ENCODE data around the gene KDM1B.

The KDM1B gene

DNA sequence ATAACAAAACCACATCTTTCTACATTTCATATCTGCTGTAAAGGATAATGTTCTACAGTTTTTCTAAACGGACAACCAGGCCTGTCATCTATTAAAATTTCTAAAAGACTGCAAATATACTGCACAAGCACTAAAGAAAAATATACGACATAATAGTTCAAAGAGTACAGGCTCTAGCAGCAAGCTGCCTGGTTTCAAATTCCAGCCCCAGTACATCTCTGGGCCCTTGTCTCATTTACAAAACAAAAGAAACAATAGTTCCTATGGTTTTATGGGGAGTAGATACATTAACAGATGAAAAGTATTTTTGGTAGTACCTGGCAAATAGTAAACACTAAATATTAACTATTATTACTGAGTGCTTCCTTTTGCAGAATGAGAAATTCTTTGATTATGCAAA is 85.0 kb downstream of the KDM1B start:
- no peak for DNase-seq

DNA sequence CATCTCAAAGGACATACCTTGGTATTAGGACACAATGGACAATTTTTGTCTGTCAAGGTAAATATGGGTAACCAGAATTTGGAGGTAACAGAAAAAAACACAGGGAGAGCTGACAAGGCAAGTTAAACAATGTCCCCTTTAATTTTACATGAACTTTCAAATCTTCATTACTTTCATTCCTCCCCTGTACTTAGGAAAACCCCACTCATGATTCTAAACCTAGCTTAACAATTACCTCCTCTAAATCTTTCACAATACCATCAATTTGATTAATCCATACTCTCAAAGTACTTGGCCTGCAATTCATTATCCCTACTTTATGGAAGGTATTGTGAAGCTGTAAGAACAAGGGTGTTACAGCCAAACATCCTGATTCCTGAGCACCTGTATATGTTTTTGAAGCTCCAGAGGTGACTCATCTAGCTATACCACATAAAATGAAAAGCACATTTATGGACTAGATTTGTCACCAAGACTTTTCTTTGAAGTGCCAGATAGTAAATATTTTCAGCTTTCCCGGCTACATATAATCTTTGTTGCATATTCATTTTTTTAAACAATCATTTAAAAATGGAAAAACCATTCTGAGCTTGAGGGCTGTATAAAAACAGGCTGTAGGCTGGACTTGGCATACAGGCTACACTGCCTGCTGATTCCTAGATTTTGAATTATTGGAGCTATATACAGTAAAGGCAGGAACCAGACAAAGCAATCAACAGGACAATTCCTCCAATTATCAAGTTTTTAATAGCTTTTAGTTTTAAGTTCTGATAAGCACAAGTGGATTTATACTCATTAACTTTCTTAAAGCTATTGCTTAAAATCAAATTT is 86.2 kb downstream of the KDM1B start:
- DNase-seq: no peak

DNA sequence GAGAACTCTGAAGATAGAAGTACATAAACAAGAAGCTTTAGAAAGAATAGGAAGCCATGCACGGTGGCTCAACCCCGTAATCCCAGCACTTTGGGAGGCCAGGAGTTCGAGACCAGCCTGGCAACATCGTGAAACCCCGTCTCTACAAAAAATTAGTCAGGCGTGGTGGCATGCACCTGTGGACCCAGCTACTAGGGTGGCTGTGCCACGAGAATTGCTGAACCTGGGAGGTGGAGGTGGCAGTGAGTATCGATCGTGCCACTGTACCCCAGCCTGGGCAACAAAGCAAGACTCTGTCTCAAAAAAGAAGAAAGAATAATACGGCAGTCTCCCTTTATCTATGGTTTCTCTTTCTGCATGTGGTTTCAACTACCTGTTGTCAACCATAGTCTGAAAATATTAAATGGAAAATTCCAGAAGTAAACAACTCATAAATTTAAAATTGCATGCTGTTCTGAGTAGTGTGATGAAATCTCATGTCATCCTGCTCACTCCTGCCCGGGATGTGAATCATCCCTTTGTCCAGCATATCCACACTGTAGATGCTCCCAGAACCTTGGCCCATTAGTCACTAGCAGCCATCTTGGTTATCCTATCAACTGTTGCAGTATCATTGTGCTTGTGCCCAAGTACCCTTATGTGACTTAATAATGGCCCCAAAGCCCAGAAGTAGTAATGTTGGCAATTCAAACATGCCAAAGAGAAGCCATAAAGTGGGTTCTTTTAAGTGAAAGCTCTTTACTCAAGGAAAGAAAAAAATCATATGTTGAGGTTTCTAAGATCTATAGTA is 87.0 kb downstream of the KDM1B start:
- DNase-seq: no peak

GRCh38 chr6:18243302-18243893 is 88.2 kb downstream of the KDM1B start:
- DNase-seq: no peak

GRCh38 chr6:18244251-18244650 is 89.0 kb downstream of the KDM1B start:
- no peak for DNase-seq

DNA sequence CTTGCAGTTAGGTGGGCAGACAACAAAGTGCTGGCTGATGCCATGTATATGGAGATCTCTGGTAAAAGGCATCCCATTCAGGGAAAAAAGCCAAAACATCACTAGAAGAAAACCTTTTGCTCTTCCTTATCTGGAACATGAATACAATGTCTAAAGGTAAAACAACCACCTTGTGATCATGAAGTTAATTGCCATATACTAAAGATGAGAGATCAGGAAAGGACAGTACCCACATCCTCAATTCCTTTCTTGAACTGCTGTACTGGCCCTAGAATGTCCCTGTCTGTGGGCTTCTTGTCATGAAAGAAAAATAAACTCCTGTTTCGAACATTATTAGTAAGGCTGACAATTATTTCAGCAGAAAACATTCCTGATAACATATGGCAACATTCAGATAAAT is 89.9 kb downstream of the KDM1B start:
- no peak for DNase-seq

GRCh38 chr6:18245642-18246041 is 90.4 kb downstream of the KDM1B start:
- DNase-seq: no peak

DNA sequence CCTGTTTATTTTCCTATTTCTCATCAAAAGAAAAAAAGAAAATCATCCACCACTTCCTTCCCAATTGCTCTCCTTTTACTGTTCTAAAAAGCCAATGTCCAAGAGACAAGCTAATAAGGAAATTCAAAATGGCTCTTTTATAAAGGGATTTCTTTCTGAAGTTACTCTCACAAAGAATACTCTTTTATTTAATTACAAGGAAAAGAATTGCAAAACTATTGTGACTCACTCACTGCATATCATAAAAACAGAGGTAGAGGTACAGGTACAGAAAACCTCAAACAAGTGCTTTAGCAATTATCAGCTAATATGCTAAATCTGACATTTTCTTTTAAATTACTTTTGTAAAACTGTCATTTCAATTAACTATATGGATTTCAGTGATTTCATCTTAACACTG is 91.0 kb downstream of the KDM1B start:
- DNase-seq: no peak

DNA sequence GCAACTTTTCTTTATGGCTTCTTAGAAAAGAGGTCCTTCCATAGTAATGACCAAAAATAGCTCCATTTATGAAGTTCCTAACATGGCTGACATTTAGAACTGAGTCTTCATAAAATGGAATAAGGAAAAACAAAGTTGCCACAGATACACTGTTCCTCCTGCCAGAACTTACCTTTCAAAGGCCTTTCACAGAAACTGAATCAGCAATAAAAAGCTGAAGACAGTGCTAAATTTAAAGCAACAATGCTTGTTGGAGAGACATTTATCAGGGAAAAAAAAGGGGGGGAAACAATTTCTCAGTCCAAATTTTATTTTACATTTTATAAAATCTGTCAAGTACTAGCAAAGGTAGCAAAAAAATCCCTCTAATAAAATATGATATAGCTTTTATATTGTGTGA is 91.8 kb downstream of the KDM1B start:
- no peak for DNase-seq

DNA sequence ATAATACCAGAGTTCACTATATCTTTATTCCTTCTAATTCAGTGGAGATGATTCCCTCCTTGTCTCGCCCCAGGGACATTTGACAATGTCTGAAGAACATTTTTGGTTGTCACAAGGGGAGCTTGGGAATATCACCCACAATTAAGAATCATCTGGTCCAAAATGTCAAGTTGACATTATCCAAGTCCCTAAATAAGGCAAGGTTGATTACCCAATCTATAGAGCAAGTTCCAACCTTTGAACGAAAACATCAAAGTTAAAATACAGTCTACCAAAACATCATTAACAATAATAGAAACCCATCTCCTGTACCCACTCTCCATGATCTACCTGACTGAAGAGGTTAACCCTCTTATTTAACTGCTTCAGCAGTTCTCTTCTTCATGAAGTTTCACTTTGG is 93.5 kb downstream of the KDM1B start:
- DNase-seq: no peak

DNA sequence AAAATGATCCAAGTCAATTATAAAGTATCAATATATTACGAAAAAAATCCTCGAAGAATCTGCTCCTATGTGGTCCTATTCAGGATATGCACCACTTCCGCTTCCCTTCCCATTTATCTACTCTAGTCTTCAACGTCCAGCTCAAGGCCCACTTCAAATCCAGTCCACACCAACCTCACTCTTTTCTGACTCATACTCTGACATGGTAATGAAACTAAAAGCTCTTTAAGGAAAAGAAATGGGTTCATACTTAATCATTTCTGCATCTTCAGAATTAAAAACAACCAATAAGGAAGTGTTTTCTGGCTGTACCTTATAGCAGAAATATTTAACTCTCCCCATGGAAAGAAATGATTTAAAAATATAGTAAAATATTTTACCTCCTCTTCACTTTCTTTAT is 94.0 kb downstream of the KDM1B start:
- no peak for DNase-seq

- no peak for DNase-seq
Observed at GRCh38 chr6:18253635-18254034, 98.4 kb downstream of the KDM1B start.

DNA sequence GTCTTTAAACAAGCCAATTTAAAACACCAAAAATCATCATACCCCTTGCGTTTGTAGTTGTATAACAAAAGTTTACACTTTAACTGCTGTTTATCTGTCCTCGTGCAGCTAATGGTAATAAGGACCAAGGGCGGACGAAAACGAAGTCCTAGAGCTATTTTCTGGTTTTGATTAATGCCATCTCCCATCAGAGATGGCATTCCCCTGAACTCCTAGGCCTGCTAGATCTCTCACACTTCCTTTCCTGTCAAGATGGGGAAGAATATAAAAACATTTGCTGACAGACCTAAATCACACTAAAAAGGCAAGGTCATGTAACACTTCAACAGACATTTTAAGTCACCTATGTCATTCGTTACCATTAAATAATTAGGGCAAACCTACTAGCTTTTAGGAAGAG is 99.6 kb downstream of the KDM1B start:
- no peak for DNase-seq

DNA sequence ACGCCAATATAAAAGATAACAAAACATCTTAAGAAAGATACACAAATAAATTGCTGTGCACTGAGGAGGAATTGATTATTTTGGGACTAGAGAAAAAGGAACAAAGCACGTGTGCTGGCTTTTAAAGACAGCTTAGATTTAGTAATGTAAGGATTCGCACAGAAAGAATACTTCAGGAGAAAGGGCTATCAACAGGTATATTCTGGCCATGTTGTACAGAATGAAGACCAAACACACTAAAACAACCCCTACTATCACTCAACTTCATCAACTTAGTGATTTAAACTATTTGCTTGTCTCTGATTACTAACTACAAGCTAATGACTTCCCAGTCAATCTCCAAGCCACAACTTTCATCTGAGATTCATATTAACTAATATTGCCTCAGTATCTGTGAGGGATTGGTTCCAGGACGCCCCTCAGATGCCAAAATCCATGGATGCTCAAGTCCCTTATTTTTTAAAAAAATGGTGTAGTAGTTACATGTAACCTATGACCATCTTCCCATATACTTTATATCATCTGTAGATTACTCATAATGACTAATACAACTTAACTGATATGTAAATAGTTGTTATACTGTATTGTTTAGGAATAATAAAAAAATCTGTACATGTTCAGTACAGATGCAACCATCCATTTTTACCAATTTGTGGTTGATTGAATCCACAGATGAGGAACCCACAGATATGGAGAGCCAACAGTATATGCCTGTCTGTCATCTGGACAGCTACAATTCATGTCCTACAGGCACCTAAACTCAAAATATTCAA is 104.6 kb downstream of the KDM1B start:
- DNase-seq: no peak

- no peak for DNase-seq
Observed at GRCh38 chr6:18260448-18261106, 105.4 kb downstream of the KDM1B start.

DNA sequence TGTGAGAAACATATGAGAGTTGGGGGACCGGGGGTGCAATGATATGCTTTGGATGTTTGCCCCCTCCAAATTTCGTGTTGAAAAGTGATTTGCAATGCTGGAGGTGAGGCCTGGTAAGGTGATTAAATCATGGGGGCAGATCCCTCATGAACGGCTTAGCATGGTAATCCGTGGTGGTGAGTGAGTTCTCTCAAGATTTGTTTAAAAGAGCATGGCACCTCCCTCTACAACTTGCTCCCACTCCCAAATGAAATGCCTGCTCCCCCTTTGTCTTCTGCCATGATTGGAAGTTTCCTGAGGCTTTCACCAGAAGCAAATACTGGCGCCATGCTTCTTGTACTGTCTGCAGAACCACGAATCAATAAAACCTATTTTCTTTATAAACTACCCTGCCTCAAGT is 106.7 kb downstream of the KDM1B start:
- no peak for DNase-seq

- DNase-seq: no peak
Observed at GRCh38 chr6:18262702-18263417, 107.6 kb downstream of the KDM1B start.

DNA sequence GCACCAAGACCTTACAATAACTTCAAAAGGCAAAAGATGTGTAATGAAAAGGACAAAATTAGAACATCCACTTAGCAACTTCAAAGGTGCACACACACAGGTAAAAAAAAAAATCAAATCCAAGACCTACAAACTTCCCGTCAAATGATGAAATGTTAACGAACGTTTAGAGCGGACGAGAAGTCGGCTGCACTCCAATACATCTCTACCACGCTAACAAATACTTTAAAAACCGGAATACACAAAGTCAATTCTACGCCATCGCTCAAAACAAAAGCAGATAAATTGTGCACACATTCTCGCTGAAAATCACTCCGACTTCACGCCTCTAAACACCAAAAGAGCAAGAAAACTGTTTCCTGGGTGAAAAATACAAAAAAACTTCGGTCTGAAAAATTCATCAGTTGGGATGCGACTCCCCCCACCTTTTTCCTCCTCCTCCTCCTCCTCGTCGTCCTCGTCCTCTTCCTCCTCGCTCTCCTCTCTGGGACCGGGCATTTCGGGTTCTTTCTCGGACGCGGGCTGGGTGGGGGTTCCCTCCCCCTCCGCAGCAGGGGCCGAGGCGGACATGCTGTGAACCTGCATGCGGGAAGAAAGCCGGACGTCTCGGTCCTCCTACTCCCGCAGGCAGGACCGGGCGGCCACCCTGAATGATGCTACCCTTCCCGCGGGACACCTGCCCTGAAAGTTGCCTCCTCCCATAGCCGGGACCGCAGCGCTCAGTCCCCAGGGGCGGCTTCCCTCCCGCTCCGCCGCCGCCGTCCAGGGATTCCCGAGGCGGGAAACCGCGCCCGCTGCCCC is 108.4 kb downstream of the KDM1B start:
- DNase-seq: no peak

- peak; percentile 78 for DNase-seq
Observed at GRCh38 chr6:18264219-18264922, 109.1 kb downstream of the KDM1B start, which contains the start of gene DEK. DEK (minus strand) TSS chr6:18264530; CDS start chr6:18263987, 543 bp downstream.

DNA sequence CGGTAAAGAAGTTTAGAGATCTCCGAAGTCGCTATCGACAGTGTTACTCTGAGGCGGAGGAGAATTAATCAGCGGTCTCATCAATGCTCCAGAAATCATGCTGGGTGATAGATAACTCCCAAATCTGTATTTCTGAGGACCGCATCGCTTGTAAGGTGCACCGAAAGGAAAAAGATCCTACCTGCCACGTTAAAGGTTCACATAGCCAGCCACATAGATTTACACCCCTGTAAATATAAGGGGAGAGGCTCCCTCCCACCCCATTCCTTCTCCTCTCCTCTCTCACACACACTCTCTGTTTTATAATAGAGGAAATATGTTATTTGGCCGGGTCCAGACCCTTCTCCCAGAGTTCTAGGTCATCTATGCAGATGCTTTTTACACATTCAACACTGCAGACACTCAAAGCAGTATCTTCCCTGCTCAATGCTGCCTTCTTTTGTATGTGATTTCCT is 109.7 kb downstream of the KDM1B start:
- no peak for DNase-seq

Measured in SHP77 treated with DMSO at 0.1 percent for 48 hours (cell line).